HCT116 (cell line): Measurements from ENCODE around the gene CFAP97D1. TPM values are rescaled to one million over a fixed set of nuclear protein-coding genes. Genes with fewer than 3 reads are reported as not detected.

Source experiments
- ATAC-seq: fragments of 200-7000 bp; cut with Tn5 transposase; 2 replicates; pipeline ENCODE4 v1.9.1; 2020; ENCODE audit warnings: mild to moderate bottlenecking, moderate library complexity
- BruUV-seq: library from RNA; stranded (reverse); fragments of 400-500 nt; replicated peaks from 2 replicates; lab custom pipeline; 2021; lab: Mats Ljungman, UMichigan
- CTCF ChIA-PET: fragments of 300-600 bp; sonication (Branson Sonifier 250); formaldehyde crosslinking; loops from one replicate; lab custom pipeline; 2021; ENCODE audit warnings: antibody characterized with exemption; lab: Charles Lee
- POLR2A ChIA-PET: fragments of 300-600, 350-600 bp; sonication (Branson Sonifier 250); formaldehyde crosslinking; loops from one replicate; lab custom pipeline; 2021; ENCODE audit warnings: antibody characterized with exemption; lab: Charles Lee
- RAD21 ChIA-PET, 2 experiments: fragments of 300-600 bp; sonication (Branson Sonifier 250); formaldehyde crosslinking; loops; one replicate each; lab custom pipeline; 2023; ENCODE audit warnings: low total read pairs in 2 of 2; ENCODE audit not compliant: uncharacterized antibody in 2 of 2, unreplicated experiment in 2 of 2, low non-redundant PET in 1 of 2; lab: Charles Lee
- DNase-seq: peaks from one replicate; pipeline ENCODE4 v3.0.0-alpha.2; 2010; ENCODE audit warnings: low read depth, low spot score
- H2AFZ ChIP-seq: fragments of 200-600 bp; shearing (Covaris generic), sonication (generic); 2 replicates; pipeline ENCODE4 v1.6.1; 2017; ENCODE audit warnings: low read depth, mixed run types, mixed read lengths, antibody characterized with exemption, low read length; ENCODE audit not compliant: poor library complexity, severe bottlenecking
- H3K27ac ChIP-seq: 2 replicates; pipeline ENCODE4 v1.5.1; 2012; ENCODE audit warnings: low read depth, low read length
- H3K27me3 ChIP-seq: fragments of 200-600 bp; sonication (generic); 2 replicates; pipeline ENCODE4 v1.6.1; 2016; ENCODE audit warnings: mixed run types, low read length, mixed read lengths; ENCODE audit not compliant: insufficient read depth
- H3K36me3 ChIP-seq, 2 experiments: fragments of 200-500 bp in 1 of 2; fragments of 200-600 bp in 1 of 2; sonication (Bioruptor generic) in 1 of 2; sonication (generic) in 1 of 2; 2 replicates each; pipeline versions ENCODE4 v1.5.1 to v1.6.1; 2014 to 2016; ENCODE audit warnings: low read length in 2 of 2, inconsistent platforms in 1 of 2, mixed read lengths in 1 of 2, mixed run types in 1 of 2; ENCODE audit not compliant: insufficient read depth in 2 of 2, control insufficient read depth in 1 of 2
- H3K4me1 ChIP-seq, 2 experiments: fragments of 200-600 bp in 1 of 2; sonication (generic) in 1 of 2; 2 replicates each; pipeline versions ENCODE4 v1.5.1 to v1.6.1; 2012 to 2017; ENCODE audit warnings: low read length in 2 of 2, inconsistent platforms in 1 of 2, mild to moderate bottlenecking in 1 of 2, mixed read lengths in 1 of 2, mixed run types in 1 of 2, moderate library complexity in 1 of 2; ENCODE audit not compliant: insufficient read depth in 2 of 2, control insufficient read depth in 1 of 2
- H3K4me2 ChIP-seq: fragments of 200-600 bp; sonication (generic); 2 replicates; pipeline ENCODE4 v1.6.1; 2017; ENCODE audit warnings: mixed run types, low read length, mixed read lengths
- H3K4me3 ChIP-seq, 2 experiments: fragments of 200-600 bp in 1 of 2; sonication (generic) in 1 of 2; replicated peaks in 1 of 2; 2 replicates each; pipeline ENCODE4 v1.5.1; 2011 to 2016; ENCODE audit warnings: low read length in 2 of 2, control low read depth in 1 of 2, low read depth in 1 of 2, mild to moderate bottlenecking in 1 of 2, mixed read lengths in 1 of 2, mixed run types in 1 of 2
- H3K79me2 ChIP-seq: fragments of 200-600 bp; sonication (generic); 2 replicates; pipeline ENCODE4 v1.6.1; 2017; ENCODE audit warnings: mild to moderate bottlenecking, mixed run types, low read length, moderate library complexity, mixed read lengths; ENCODE audit not compliant: insufficient read depth
- H3K9ac ChIP-seq: fragments of 200-600 bp; sonication (generic); 2 replicates; pipeline ENCODE4 v1.6.1; 2016; ENCODE audit warnings: low read length, mixed read lengths
- H3K9me2 ChIP-seq: fragments of 200-600 bp; sonication (generic), shearing (Covaris generic); 2 replicates; pipeline ENCODE4 v1.6.1; 2017; ENCODE audit warnings: mixed run types, mild to moderate bottlenecking, moderate library complexity; ENCODE audit not compliant: insufficient read depth
- H3K9me3 ChIP-seq, 2 experiments: fragments of 200-500 bp in 1 of 2; fragments of 200-600 bp in 1 of 2; sonication (Bioruptor generic) in 1 of 2; sonication (generic) in 1 of 2; 2 replicates each; pipeline ENCODE4 v1.6.1; 2014 to 2017; ENCODE audit warnings: low read length in 2 of 2, mixed read lengths in 2 of 2, inconsistent platforms in 1 of 2, low read depth in 1 of 2, mild to moderate bottlenecking in 1 of 2, mixed run types in 1 of 2, moderate library complexity in 1 of 2; ENCODE audit not compliant: control insufficient read depth in 1 of 2, insufficient read depth in 1 of 2
- H4K20me1 ChIP-seq: fragments of 200-600 bp; sonication (generic), shearing (Covaris generic); 2 replicates; pipeline ENCODE4 v1.6.1; 2017; ENCODE audit warnings: mixed run types, mild to moderate bottlenecking, moderate library complexity; ENCODE audit not compliant: insufficient read depth
- CBX3 ChIP-seq: IDR thresholded peaks from 2 replicates; pipeline ENCODE4 v1.6.1; 2012; ENCODE audit warnings: low read depth
- CEBPB ChIP-seq: IDR thresholded peaks from 2 replicates; pipeline ENCODE4 v1.6.1; 2012; ENCODE audit warnings: low read depth
- EGR1 ChIP-seq: IDR thresholded peaks from 2 replicates; pipeline ENCODE4 v1.6.1; 2012; ENCODE audit warnings: low read depth
- FOSL1 ChIP-seq: IDR thresholded peaks from 2 replicates; pipeline ENCODE4 v1.6.1; 2012; ENCODE audit warnings: low read depth
- POLR2A ChIP-seq: IDR thresholded peaks from 2 replicates; pipeline ENCODE4 v1.7.0; 2011; ENCODE audit warnings: borderline replicate concordance; ENCODE audit not compliant: insufficient read depth, insufficient read length; ENCODE audit errors: extremely low read depth
- POLR2AphosphoS5 ChIP-seq: IDR thresholded peaks from 2 replicates; pipeline ENCODE4 v1.6.1; 2011; ENCODE audit warnings: mild to moderate bottlenecking, low read depth, low read length, moderate library complexity
- RAD21 ChIP-seq: IDR thresholded peaks from 2 replicates; pipeline ENCODE4 v1.6.1; 2012; ENCODE audit warnings: low read depth, mild to moderate bottlenecking
- SIN3A ChIP-seq: IDR thresholded peaks from 2 replicates; pipeline ENCODE4 v1.6.1; 2012; ENCODE audit warnings: low read depth
- SP1 ChIP-seq: IDR thresholded peaks from 2 replicates; pipeline ENCODE4 v1.6.1; 2012; ENCODE audit warnings: low read depth
- TCF7L2 ChIP-seq: IDR thresholded peaks from 2 replicates; pipeline ENCODE4 v1.7.0; 2011; ENCODE audit warnings: borderline replicate concordance, inconsistent platforms; ENCODE audit not compliant: insufficient read depth, insufficient read length; ENCODE audit errors: extremely low read depth
- ZFX ChIP-seq: fragments of 450-650 bp; IDR thresholded peaks from 2 replicates; pipeline ENCODE4 v1.6.1; 2017
- ZNF274 ChIP-seq: fragments of 200-500 bp; sonication (Bioruptor generic); IDR thresholded peaks from 2 replicates; pipeline ENCODE4 v1.6.1; 2014; ENCODE audit warnings: mild to moderate bottlenecking, low read depth, low read length, inconsistent platforms
- intact Hi-C: fragments of 100-400 bp; cut with micrococcal nuclease; formaldehyde crosslinking; loops from 2 replicates; pipeline ENCODE4 v1.10.0; 2022
- total RNA-seq: library from RNA; stranded (reverse); gene quantifications from one replicate; pipeline ENCODE4 v1.2.1, GENCODE V29; 2021; ENCODE audit not compliant: unreplicated experiment
- TF ChIP-seq, protein P1 (sequence below): IDR thresholded peaks from 2 replicates; pipeline ENCODE4 v1.6.1; 2011; ENCODE audit warnings: mild to moderate bottlenecking, low read length, moderate library complexity; ENCODE audit not compliant: insufficient replicate concordance; ENCODE audit errors: extremely low read depth
- TF ChIP-seq, protein P2 (sequence below): IDR thresholded peaks from 2 replicates; pipeline ENCODE4 v1.6.1; 2012; ENCODE audit warnings: low read depth
- TF ChIP-seq, protein P3 (sequence below): IDR thresholded peaks from 2 replicates; pipeline ENCODE4 v1.6.1; 2012

CFAP97D1 gene
- total RNA-seq, 1 experiment from 2014 or later: 0.15 TPM

DNA sequence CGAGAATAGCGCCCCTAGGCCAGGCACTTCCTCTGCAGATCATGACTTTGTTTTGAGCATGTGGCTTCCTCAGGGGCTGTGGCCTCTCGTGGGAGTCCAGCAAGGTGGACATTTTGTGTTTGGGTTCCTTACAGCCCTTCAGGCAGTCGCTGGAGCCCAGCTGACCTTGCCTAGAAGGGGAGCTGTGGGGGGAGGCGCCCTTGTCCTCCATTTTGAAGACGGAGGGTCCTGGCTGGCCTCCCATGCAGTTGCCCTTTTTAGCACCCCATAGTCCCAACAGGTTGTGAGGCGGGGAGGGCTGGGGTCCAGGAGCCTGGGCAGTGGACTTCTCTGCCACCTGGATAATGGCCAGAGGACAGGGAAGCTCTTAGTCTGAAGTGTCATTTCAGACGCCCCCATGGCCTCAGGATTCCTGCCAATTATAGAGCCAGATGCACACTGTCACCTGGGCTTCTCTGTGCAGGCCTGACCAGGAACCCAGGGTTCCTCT, 23.0 kb upstream of the CFAP97D1 start:
- DNase-seq (no peak), ATAC-seq (no peak)
- Histone ChIP-seq H3K9me3 (no peaks in the 10 kb centered on the region), H3K79me2 (no peaks in the 10 kb centered on the region), H3K27ac (no peak overlapping the region), H3K9me2 (no peaks in the 10 kb centered on the region), H3K4me1 (peaks cover 0 to 16% of the 10 kb centered on the region in 2 experiments; a peak in 2 of 4 replicates), H3K4me2 (no peak overlapping the region), H3K27me3 (no peaks in the 10 kb centered on the region), H3K36me3 (no peaks in the 10 kb centered on the region), H3K9ac (no peak overlapping the region), H2AFZ (no peak overlapping the region), H3K4me3 (no peak overlapping the region), H4K20me1 (no peaks in the 10 kb centered on the region)
- ChIA-PET RAD21 (interaction anchor here in 1 of 2 experiments (0.6 kb wide), 1 partner anchor 179 kb away, joined by 3 read pairs; no protein-coding TSS in a partner anchor), POLR2A (no interaction called here), CTCF (interaction anchor here (1.5 to 7.6 kb wide), 2 partner anchors 61 to 180 kb away, joined by 4 to 158 read pairs; no protein-coding TSS in a partner anchor)
- intact Hi-C loops: no loop called here
- TF ChIP-seq TCF7L2: no peak
- no peak for TF ChIP-seq POLR2AphosphoS5
- no peak for TF ChIP-seq POLR2A
- no peak for TF ChIP-seq FOSL1
- no peak for TF ChIP-seq CEBPB
- TF ChIP-seq, protein P1, sequence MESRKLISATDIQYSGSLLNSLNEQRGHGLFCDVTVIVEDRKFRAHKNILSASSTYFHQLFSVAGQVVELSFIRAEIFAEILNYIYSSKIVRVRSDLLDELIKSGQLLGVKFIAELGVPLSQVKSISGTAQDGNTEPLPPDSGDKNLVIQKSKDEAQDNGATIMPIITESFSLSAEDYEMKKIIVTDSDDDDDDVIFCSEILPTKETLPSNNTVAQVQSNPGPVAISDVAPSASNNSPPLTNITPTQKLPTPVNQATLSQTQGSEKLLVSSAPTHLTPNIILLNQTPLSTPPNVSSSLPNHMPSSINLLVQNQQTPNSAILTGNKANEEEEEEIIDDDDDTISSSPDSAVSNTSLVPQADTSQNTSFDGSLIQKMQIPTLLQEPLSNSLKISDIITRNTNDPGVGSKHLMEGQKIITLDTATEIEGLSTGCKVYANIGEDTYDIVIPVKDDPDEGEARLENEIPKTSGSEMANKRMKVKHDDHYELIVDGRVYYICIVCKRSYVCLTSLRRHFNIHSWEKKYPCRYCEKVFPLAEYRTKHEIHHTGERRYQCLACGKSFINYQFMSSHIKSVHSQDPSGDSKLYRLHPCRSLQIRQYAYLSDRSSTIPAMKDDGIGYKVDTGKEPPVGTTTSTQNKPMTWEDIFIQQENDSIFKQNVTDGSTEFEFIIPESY: no peak
- TF ChIP-seq SIN3A: no peak
- TF ChIP-seq, protein P2, sequence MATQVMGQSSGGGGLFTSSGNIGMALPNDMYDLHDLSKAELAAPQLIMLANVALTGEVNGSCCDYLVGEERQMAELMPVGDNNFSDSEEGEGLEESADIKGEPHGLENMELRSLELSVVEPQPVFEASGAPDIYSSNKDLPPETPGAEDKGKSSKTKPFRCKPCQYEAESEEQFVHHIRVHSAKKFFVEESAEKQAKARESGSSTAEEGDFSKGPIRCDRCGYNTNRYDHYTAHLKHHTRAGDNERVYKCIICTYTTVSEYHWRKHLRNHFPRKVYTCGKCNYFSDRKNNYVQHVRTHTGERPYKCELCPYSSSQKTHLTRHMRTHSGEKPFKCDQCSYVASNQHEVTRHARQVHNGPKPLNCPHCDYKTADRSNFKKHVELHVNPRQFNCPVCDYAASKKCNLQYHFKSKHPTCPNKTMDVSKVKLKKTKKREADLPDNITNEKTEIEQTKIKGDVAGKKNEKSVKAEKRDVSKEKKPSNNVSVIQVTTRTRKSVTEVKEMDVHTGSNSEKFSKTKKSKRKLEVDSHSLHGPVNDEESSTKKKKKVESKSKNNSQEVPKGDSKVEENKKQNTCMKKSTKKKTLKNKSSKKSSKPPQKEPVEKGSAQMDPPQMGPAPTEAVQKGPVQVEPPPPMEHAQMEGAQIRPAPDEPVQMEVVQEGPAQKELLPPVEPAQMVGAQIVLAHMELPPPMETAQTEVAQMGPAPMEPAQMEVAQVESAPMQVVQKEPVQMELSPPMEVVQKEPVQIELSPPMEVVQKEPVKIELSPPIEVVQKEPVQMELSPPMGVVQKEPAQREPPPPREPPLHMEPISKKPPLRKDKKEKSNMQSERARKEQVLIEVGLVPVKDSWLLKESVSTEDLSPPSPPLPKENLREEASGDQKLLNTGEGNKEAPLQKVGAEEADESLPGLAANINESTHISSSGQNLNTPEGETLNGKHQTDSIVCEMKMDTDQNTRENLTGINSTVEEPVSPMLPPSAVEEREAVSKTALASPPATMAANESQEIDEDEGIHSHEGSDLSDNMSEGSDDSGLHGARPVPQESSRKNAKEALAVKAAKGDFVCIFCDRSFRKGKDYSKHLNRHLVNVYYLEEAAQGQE: no peak
- no peak for TF ChIP-seq SP1
- no peak for TF ChIP-seq ZNF274
- no peak for TF ChIP-seq RAD21
- no peak for TF ChIP-seq CBX3
- TF ChIP-seq EGR1: no peak
- TF ChIP-seq, protein P3, sequence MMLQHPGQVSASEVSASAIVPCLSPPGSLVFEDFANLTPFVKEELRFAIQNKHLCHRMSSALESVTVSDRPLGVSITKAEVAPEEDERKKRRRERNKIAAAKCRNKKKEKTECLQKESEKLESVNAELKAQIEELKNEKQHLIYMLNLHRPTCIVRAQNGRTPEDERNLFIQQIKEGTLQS: no peak
- TF ChIP-seq ZFX: no peak
- BruUV-seq: no TSS peak
